ENCODE results near the gene FMN2.
"Not testable (repeated sequence)": the region's sequence is repeated elsewhere in the genome, so short reads cannot be mapped to it uniquely, and the experiment has no call there.

FMN2 gene

DNA sequence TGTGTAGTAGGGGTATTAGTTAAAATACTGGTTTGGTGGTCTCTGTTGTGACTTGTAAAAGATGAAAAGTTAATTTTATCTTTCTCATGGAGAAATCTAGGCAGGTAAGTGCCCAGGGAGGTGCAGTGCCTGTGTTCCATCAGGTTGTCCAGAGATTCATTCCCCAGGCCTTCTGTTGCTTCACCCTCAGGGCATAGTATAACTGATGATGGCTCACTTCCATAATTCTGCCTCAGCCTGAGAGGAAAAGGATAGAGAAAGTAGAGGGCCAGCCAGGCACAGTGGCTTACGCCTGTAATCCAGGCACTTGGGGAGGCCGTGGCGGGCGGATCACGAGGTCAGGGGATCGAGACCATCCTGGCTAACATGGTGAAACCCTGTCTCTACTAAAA is 153.9 kb downstream of the FMN2 start:
- no peak for DNase-seq (ENCODE audit: low read depth in 2 of 2, low spot score in 1 of 2)

DNA sequence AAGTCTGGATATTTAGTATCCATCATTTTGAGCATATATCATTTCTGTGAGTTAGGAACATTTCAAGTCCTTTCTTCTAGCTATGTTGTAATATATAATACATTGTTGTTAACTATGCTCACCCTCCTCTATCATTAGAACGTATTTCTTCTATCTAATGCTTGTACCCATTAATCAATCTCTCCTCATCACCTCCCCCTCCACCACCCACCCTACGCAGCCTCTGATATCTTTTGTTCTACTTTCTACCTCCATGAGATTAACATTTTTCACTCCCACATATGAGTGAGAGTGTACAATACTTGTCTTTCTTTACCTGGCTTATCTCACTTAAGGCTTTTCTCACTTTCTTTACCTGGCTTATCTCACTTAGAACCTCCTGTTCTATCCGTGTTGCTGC is 156.2 kb downstream of the FMN2 start:
- DNase-seq (ENCODE audit: low read depth in 2 of 2, low spot score in 1 of 2) = no peak

DNA sequence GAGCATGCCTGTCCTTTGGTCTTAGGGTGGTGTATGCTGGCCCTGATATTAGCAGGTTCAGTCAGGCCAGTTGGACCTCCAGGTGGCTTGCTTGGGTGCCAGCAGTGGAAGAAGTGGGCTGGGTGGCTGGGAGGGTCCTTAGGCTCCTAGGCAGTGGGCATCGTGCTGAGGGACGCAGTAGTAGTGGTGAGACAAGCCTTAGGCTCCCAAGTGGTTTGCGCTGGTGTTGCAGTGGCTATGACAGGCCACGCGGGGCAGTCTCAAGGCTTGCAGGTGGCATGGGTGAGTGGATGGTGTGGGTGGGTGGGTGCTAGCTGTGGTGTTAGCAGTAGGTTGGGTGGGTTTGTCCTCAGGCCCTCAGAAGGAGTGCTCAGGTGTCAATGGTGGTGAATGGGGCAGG is 162.3 kb downstream of the FMN2 start:
- DNase-seq (ENCODE audit: low read depth in 2 of 2, low spot score in 1 of 2) = no peak

DNA sequence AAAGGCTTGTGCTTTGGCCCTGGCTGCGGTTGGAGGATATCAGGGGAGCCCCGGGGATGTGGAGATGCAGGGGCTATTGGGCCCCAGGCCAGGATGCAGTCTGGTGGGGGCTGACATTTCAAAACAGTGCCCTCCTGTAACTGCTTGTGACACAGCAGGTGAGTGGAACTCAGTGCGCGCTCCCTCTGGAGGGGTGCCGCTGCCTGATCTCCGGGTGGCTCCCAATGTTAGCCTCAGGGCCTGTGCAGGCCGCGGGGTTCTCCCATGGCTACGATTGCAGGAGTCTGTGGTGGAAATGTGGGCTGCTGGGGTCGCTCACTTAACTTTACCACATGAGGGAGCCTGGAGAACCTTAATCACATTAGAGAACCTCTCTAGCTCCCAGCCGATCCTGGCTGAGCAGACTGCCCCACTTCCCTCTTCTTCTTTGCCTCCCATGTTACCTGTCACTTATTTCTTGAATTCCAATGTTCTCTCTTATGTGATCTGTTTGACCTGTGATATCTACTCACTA is 163.2 kb downstream of the FMN2 start:
- no peak for DNase-seq (ENCODE audit: low read depth in 2 of 2, low spot score in 1 of 2)

DNA sequence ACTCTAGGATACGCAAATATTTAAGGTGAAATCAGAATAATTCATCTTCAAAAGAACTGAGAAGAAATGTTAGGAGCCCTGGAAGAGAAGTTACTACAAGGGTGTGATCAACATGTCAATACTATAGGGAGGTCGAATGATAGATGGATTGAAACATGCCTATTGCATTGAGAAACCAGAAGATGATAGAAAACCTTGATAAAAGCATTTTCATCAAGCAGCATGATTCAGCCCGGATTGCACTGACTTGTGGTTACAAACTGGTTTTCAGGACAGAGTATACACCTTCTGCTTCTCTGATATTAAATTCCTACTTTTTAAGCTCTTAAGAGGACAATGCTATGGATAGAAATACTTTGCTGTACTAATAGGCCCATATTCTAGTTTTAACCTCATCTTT is 164.2 kb downstream of the FMN2 start:
- no peak for DNase-seq (ENCODE audit: low read depth in 2 of 2, low spot score in 1 of 2)

DNA sequence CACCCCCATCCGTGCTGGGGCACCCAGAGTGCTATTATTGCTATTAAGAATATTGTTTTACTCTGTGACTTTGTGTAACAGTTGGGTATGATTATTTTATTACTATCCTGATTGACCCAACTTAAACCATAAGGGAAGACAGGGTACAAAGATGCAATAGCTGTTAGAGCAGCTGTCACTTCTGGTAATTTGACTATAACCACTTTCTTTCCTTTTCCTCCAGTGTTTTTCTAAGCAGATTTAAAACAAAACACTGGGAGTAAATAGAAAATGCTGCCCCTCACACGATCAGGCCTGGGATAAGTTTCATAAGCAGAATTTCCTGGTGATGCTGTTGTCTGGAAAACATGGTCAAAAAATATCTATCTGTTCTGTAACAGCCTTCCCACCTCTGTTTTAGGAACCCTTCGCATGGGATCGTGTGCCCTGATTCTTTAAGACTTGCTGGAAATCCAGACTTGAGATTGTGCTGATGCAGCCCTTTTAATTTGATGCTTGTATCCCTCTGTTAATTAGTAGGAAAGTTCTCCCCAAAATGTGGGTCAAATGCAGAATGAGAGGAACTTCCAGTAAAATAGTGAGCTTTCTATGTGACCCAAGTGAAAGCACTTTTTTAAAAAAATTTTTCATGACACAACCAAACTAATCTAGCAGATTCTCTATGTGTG is 165.3 kb downstream of the FMN2 start:
- no peak for DNase-seq (ENCODE audit: low read depth in 2 of 2, low spot score in 1 of 2)

DNA sequence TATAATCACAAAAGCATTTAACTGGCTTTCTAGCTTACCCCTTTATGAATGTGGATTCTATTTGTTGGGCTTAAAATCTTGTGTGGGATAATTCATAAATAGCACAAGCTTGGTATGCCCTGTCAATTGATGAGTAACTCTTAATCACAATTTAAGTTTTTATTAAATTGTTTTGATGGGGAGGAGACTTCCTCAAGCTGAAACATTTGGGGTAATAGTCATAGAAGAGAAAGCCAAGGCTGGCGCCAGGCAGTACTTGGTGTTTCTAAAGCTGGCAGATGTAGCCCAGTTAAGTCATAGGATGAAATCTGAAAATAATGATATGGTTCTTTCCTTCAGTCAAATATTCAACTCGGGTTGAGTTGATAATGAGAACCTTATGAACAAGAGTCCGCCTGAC is 167.2 kb downstream of the FMN2 start:
- no peak for DNase-seq (ENCODE audit: low read depth in 2 of 2, low spot score in 1 of 2)

DNA sequence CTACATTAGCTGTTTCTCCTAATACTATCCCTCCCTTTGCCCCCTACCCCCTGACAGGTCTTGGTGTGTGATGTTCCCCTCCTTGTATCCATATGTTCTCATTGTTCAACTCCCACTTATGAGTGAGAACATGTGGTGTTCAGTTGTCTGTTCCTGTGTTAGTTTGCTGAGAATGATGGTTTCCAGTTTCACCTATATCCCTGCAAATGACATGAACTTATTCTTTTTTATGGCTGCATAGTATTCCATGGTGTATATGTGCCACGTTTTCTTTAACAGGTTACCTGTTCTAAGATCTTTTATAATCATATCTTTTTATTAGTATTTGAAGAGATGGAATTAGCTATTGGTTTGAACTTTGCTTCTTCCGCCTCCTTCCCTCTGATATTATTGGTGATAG is 172.8 kb downstream of the FMN2 start:
- DNase-seq (ENCODE audit: low read depth in 2 of 2, low spot score in 1 of 2) = not testable (repeated sequence)

DNA sequence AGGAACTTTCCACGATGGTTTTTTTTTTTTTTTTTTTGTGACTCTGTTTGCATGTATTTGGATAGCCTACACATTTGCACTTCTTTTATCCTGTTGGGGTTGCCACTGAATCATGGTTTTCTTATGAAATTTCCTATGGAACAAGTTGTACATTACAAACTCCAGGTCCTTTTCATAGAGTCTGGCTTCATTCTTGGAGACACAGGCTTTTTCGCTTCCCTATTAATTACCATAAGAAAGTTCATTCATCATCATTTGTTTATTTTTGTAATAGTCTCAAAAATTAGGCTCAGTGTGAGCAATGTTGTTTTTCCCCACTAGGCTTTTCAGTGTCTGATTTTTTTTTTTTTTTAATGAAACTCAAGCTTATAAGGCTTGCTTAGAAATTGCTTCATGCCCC is 179.4 kb downstream of the FMN2 start:
- no peak for DNase-seq (ENCODE audit: low read depth in 2 of 2, low spot score in 1 of 2)

DNA sequence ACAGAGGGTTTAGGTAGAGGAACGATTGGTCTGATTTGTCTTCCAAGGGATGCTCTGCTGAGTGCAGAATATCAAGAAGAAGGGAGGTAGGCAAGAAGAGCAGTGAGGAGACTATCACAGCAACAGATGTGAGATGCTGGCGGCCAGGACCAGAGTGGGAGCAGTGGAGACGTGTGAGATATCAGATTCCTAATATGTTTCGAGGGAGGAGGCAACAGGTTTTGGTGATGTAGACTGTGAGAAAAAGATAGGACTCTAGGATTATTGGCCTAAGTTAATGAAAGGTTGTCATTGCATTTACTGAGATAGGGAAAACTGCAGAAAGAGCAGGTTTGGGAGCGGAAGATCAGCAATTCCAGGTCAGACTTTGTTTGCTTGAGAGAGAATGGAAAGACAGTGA is 182.9 kb downstream of the FMN2 start:
- no peak for DNase-seq (ENCODE audit: low read depth in 2 of 2, low spot score in 1 of 2)

DNA sequence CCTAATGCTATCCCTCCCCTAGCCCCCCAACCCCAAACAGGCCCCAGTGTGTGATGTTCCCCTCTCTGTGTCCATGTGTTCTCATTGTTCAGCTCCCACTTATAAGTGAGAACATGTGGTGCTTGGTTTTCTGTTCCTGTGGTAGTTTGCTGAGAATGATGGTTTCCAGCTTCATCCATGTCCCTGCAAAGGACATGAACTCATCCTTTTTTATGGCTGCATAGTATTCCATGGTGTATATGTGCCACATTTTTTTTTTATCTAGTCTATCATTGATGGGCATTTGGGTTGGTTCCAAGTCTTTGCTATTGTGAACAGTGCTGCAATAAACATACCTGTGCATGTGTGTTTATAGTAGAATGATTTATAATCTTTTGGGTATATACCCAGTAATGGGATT is 183.5 kb downstream of the FMN2 start:
- not testable (repeated sequence) for DNase-seq (ENCODE audit: low read depth in 2 of 2, low spot score in 1 of 2)

DNA sequence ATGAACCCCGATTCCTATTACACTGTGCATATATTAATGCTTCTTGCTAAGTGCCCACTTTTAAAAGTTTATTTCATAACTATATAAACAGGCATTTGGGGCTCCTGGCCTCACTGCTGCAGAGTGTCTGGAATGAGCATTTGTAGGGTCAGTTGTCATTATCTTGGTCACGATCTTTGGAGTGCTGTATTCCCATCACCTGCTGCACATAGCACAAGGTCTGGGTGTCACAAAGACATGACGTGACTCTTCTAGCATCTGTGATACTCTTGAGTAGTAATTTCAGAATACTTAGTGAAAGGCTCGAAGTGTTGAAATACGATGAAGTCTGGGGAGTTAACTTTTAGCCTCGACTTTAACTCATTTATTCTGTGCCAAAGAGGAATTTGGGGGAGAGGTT is 186.4 kb downstream of the FMN2 start:
- no peak for DNase-seq (ENCODE audit: low read depth in 2 of 2, low spot score in 1 of 2)

DNA sequence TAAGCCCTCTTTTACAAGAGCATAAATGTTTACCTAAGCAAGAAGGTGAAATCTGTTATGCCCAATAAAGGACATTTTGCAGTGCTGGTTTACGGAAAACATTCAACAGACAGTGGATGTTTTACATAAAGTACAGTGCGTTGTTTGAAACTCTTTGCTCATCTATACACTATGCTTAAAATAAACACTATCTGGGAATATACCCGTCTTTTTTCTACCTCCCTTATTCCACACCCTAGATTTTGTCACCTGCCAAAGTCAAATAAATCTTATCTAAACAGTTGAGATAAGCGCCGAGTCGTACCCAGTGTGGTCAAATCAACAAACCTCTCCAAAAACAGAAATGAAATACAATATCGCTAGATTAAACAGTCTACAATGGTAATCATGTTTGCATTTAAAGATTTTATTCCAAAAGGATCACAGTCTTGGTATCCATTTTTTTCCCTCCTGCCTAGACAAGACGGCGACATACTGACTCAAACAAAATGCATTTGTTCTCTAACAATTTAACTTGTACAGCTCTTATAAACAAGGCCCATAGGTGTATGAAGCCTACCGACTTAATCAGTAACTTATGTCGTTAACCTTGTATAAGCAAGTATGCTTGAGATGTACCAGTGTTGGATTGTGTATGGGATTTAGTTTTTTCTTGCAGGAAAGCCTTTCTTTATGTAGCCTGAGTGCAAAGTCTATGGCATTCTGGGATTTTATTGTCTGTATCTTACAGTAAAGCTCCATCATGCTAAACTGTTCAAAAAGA is 189.1 kb downstream of the FMN2 start:
- no peak for DNase-seq (ENCODE audit: low read depth in 2 of 2, low spot score in 1 of 2)

DNA sequence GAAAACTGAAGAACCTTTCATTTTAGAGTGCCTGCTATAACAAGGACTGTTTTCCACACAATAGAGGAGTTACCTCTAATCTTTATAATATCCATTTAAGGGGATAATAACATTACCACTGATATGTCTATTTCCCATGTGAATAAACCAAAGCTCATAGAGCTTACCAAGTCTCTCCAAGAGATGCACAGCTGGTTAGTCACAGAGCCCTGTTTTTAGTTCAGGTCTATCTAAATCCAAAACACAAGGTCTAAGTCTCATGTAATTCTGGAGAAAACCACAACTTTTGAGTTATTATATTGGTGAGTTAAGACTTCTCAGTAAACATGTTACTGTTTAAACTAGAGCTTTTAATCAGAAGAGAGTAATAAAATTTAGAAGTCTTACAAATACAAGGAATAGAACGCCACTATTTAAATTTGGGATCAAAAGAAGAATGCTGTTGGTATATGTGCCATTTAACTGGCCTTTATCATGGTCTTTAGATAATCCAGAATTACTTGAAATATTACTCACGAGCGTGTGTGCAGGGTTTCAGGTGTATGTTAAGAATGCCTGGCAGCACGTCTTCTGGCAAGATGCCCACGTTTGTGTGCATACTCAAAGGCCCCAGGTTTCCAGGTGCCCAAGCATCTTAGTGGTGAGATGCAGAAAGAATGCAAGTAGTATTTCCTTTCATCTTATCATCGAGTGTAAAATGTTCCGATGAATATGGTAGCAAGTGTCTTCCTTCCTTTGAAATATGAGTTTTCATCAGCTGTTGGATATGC is 190.6 kb downstream of the FMN2 start:
- no peak for DNase-seq (ENCODE audit: low read depth in 2 of 2, low spot score in 1 of 2)

DNA sequence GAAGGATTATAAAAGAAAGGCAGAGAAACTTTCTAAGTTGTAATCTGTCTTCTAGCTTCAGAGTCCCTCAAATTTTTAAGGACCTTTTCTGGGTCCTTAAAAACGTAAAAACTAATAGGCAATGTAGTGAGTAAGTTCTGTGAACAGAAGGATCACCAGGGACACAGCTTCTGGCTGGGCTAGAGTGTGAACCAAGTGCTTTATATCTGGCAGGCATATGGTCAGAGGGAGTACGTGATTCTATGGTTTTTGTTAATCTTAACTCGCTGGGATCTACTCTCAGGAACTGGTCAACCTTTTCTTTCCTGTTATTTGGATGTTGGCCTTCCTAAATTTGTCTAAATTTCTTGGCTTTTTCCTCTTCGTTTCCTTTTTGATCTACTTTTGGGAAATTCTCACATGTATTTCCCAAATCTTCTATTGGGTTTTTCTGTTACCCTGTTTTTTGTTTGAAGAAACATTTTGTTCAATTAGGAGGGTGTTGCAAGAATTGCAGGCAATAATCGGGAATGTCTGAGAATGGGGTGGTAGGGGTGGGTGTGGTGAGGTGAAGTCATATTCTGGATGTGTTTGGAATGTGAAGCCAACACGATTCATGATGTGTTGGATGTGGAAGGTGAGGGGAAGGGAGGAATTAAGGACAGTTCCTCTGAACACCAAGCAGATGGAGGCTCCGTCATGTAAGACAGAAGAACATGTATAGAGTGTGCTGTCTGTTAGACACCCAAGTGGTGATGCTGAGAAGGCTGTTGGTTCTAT is 193.2 kb downstream of the FMN2 start:
- DNase-seq (ENCODE audit: low read depth in 2 of 2, low spot score in 1 of 2) = no peak

DNA sequence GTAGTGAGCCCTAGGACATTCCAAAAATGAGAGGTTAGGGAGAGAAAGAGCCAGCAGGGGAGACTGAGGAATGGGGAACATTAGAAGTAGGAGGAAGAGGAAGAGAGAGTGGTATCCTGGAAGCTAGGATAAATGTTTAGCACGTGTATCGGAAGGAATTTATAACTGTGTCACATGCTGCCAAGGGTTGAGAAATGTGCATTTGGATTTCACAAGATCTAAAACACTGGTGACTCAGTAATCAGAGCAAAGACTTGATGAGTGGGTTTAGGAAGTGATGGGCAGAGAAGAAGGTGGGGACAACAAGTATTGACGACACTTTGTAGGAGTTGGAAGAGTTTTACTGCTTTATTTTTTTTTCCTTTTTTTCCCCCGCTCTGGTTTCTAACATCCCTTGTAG is 193.9 kb downstream of the FMN2 start:
- no peak for DNase-seq (ENCODE audit: low read depth in 2 of 2, low spot score in 1 of 2)

DNA sequence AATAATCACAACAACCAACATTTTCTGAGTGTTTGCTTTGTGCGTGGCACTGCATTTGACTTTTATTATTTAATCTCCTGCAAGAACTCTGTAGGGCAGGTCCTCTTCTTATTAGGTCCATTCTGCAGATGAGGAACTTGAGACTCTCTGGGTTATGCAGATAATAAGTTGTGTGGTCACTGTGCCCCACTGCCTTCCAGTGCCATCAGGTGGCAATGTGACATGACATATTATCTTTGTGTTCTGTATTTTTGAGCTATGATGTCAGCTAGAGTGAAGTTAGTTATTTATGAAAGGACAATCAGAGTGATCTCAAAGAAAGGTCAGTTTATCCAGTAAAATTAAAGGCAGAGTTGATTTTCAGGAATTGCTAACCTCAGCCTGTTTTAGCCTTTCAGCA is 196.0 kb downstream of the FMN2 start:
- DNase-seq (ENCODE audit: low read depth in 2 of 2, low spot score in 1 of 2) = no peak

DNA sequence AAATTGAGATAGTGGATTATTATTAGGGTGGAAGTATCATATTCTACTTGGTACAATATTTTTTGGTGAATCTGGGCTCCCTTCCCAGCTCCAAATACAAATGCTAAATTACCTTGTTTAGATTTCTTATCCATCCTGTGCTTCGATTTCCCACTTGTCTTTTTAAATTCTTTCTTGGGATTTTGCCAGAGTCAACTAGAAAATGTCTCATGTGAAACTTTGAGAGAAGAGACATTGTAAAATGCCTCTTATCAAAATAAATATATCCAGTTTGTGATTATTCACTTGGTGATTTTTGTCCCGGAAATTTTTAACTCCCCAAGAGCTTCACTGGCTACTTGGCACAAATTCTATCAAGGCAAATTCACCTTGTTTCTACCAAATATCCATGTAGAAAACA is 202.0 kb downstream of the FMN2 start:
- DNase-seq (ENCODE audit: low read depth in 2 of 2, low spot score in 1 of 2) = no peak

DNA sequence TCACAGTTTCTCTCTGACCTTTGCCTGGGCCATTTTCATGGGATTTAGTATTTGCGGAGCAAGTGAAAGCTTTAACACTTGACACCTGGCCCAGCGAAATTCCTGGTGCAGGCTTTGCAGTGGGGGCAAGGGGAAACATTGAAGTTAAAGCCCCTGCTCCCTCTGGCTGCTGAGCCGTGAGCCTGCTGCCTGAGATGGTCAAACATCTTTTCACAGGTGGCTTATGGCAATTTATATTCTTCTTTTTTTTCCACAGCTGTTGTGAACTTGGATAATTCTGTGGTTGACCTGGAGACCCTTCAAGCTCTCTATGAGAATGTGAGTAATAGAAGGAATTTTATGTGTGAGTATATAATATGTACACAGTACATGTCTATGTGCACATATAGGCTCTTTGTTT is 202.9 kb downstream of the FMN2 start:
- DNase-seq (ENCODE audit: low read depth in 2 of 2, low spot score in 1 of 2) = no peak

DNA sequence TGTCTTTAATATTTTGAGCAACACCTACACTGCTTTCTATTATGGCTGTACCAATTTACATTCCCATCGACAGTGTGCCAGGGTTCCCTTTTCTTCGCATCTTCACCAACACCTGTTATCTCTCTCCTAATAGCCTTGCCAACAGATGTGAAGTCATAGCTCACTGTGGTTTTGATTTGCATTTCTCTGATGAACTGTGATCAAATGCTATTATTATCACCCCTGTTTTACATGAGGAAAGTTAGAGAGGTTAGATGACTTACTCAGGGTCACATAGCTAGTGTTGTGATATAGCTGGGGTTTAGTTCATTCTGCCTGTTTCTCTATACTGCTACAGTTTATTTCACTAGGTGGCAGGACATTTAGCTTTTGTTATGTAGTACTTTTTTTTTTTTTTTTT is 204.1 kb downstream of the FMN2 start:
- DNase-seq (ENCODE audit: low read depth in 2 of 2, low spot score in 1 of 2) = no peak

DNA sequence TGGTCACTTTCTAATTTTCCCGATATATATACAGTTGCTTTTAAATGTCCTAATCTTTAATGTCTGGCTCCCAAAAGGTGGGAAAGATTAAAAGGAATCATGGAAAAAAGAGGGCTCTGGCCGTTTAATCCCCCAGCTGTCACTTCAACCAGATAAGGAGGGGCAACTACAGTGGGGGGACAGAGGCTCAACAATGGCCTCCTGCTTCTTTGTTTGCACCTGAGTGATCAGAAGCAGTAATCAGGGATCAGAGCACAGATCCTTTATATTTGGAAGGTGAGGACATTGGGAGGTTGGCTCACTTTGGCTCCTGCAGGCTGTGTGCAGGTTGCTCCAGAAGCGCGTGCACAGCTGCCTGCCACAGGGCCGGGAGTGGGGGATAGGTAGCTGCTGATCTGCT is 212.8 kb downstream of the FMN2 start:
- no peak for DNase-seq (ENCODE audit: low read depth in 2 of 2, low spot score in 1 of 2)
